Measurements from ENCODE around the gene GLRA3. TPM values are rescaled to one million over a fixed set of nuclear protein-coding genes. Genes with fewer than 3 reads are reported as not detected.

Gene GLRA3
- total and polyA plus RNA-seq, 11 donors: 0.02 TPM; not detected in 10

GRCh38 chr4:174775366-174775765 is 53.7 kb downstream of the GLRA3 start:
- Histone ChIP-seq H3K27ac (no peak overlapping the region), H3K36me3 (no peaks in the 10 kb centered on the region), H3K4me3 (no peak overlapping the region), H3K4me1 (no peaks in the 10 kb centered on the region), H3K9me3 (peaks cover 0 to 4% (median 0%) of the 10 kb centered on the region in 12 donors), H3K27me3 (no peaks in the 10 kb centered on the region)
- TF ChIP-seq POLR2A (IDR thresholded peaks at IDR 0.05) (no peak), CTCF (IDR thresholded peaks at IDR 0.05) (no peak)
- DNase-seq (no peak), ATAC-seq (no peak)
- intact Hi-C loops (cut with DNase I): no loop called here
- 0 to 40% (median 22%) methylated on average over 1 of the region's 1 CpG for WGBS, 4 donors

- ATAC-seq: no peak
- 41 to 64% (median 50%) methylated on average over 7 of the region's 7 CpGs for WGBS, 4 donors
- H3K27ac ChIP-seq: no peak overlapping the region
- TF ChIP-seq POLR2A (IDR thresholded peaks at IDR 0.05) (no peak), CTCF (IDR thresholded peaks at IDR 0.05) (peak; percentile 20 to 71 (median 50))
- no peaks in the 10 kb centered on the region for H3K27me3 ChIP-seq
- H3K36me3 ChIP-seq: no peaks in the 10 kb centered on the region
- no peaks in the 10 kb centered on the region for H3K4me1 ChIP-seq
- no peaks in the 10 kb centered on the region for H3K9me3 ChIP-seq
- no peak overlapping the region for H3K4me3 ChIP-seq
- DNase-seq: no peak
- intact Hi-C loops (cut with DNase I): loop anchor here in 7 of 10 donors (2.0 to 10.0 kb wide), 5 partner anchors 491 to 777 kb away; no protein-coding TSS in a partner anchor
Measured at GRCh38 chr4:174764105-174764729, 64.8 kb downstream of the GLRA3 start.

GRCh38 chr4:174763454-174764104 is 65.5 kb downstream of the GLRA3 start:
- Histone ChIP-seq H3K4me1 (no peaks in the 10 kb centered on the region), H3K27ac (no peak overlapping the region), H3K36me3 (no peaks in the 10 kb centered on the region), H3K27me3 (no peaks in the 10 kb centered on the region), H3K4me3 (no peak overlapping the region), H3K9me3 (peaks cover 0 to under 1% (median 0%) of the 10 kb centered on the region in 12 donors)
- 62 to 71% (median 68%) methylated on average over 4 of the region's 4 CpGs for WGBS, 4 donors
- TF ChIP-seq CTCF (IDR thresholded peaks at IDR 0.05): no peak
- TF ChIP-seq POLR2A (IDR thresholded peaks at IDR 0.05): no peak
- intact Hi-C loops (cut with DNase I): loop anchor here in 7 of 10 donors (2.0 to 10.0 kb wide), 5 partner anchors 491 to 777 kb away; no protein-coding TSS in a partner anchor
- no peak for ATAC-seq
- no peak for DNase-seq

- 65 to 79% (median 75%) methylated on average over 1 of the region's 1 CpG for WGBS, 4 donors
- no peak overlapping the region for H3K27ac ChIP-seq
- no peak overlapping the region for H3K4me3 ChIP-seq
- H3K36me3 ChIP-seq: no peaks in the 10 kb centered on the region
- TF ChIP-seq POLR2A (IDR thresholded peaks at IDR 0.05) (no peak), CTCF (IDR thresholded peaks at IDR 0.05) (no peak)
- no peak for ATAC-seq
- H3K9me3 ChIP-seq: peaks cover 0 to 4% (median 0%) of the 10 kb centered on the region in 12 donors
- H3K27me3 ChIP-seq: no peaks in the 10 kb centered on the region
- intact Hi-C loops (cut with DNase I): loop anchor here in 5 of 10 donors (5.0 to 10.0 kb wide), 3 partner anchors 493 to 776 kb away; no protein-coding TSS in a partner anchor
- no peak for DNase-seq
- no peaks in the 10 kb centered on the region for H3K4me1 ChIP-seq
Measured at GRCh38 chr4:174761451-174761850, 67.6 kb downstream of the GLRA3 start.
